H1 (cell line): ENCODE data around the gene ZYG11B. TPM values are rescaled to one million over a fixed set of nuclear protein-coding genes. Genes with fewer than 3 reads are reported as not detected.
"Not testable (repeated sequence)": the region's sequence is repeated elsewhere in the genome, so short reads cannot be mapped to it uniquely, and the experiment has no call there.

ENCODE experiments used
- CTCF ChIA-PET: fragments of 300-600 bp; sonication (Branson Sonifier 250); formaldehyde crosslinking; loops from one replicate; lab custom pipeline; 2021; ENCODE audit not compliant: partially characterized antibody; lab: Charles Lee
- POLR2A ChIA-PET: fragments of 300-600 bp; sonication (Branson Sonifier 250); formaldehyde crosslinking; loops from one replicate; lab custom pipeline; 2021; ENCODE audit warnings: inconsistent platforms; ENCODE audit not compliant: partially characterized antibody; lab: Charles Lee
- DNase-seq, 2 experiments: peaks; one replicate each; pipeline versions ENCODE4 v3.0.0 to v3.0.0-alpha.2; 2010 to 2022; ENCODE audit warnings: low spot score in 2 of 2, low read depth in 1 of 2, mixed read lengths in 1 of 2
- FAIRE-seq: peaks from 2 replicates; lab custom pipeline; 2011; peaks lifted over from hg19 to GRCh38; lab: Jason Lieb, UNC
- H2AFZ ChIP-seq: 2 replicates; pipeline ENCODE4 v1.8.1; 2012; ENCODE audit warnings: low read length, inconsistent platforms
- H2AK5ac ChIP-seq: 2 replicates; pipeline ENCODE4 v1.6.1; 2013; ENCODE audit warnings: low read depth, low read length
- H2BK120ac ChIP-seq: replicated peaks from 2 replicates; pipeline ENCODE3; 2013; ENCODE audit warnings: low read depth, low read length, inconsistent platforms
- H2BK12ac ChIP-seq: 2 replicates; pipeline ENCODE4 v1.6.1; 2013; ENCODE audit warnings: low read depth, low read length
- H2BK15ac ChIP-seq: 2 replicates; pipeline ENCODE4 v1.6.1; 2013; ENCODE audit warnings: low read length
- H2BK20ac ChIP-seq: 2 replicates; pipeline ENCODE4 v1.6.1; 2013; ENCODE audit warnings: low read length
- H2BK5ac ChIP-seq: 2 replicates; pipeline ENCODE4 v1.6.1; 2013; ENCODE audit warnings: low read depth, low read length
- H3K14ac ChIP-seq: 2 replicates; pipeline ENCODE4 v1.6.1; 2013; ENCODE audit warnings: inconsistent platforms; ENCODE audit not compliant: insufficient read length
- H3K18ac ChIP-seq: 2 replicates; pipeline ENCODE4 v1.6.1; 2013; ENCODE audit warnings: low read length; ENCODE audit errors: extremely low read depth
- H3K23ac ChIP-seq: 2 replicates; pipeline ENCODE4 v1.6.1; 2013; ENCODE audit warnings: inconsistent platforms; ENCODE audit not compliant: insufficient read length
- H3K23me2 ChIP-seq: 2 replicates; pipeline ENCODE4 v1.6.1; 2013; ENCODE audit warnings: low read depth, low read length
- H3K27ac ChIP-seq: 2 replicates; pipeline ENCODE4 v1.6.1; 2011; ENCODE audit warnings: low read depth, low read length, inconsistent platforms
- H3K27me3 ChIP-seq, 4 experiments: replicated peaks in 1 of 4; 1 replicate in 1 of 4; 2 replicates in 3 of 4; pipeline versions ENCODE4 v1.6.1 to v1.8.1; 2011 to 2013; ENCODE audit warnings: low read length in 3 of 4, mild to moderate bottlenecking in 3 of 4, inconsistent platforms in 2 of 4, mixed read lengths in 2 of 4, moderate library complexity in 1 of 4; ENCODE audit not compliant: control insufficient read depth in 3 of 4, insufficient read depth in 3 of 4; ENCODE audit errors: extremely low read depth in 1 of 4
- H3K36me3 ChIP-seq, 4 experiments: 2 replicates each; pipeline versions ENCODE4 v1.6.1 to v1.8.1; 2011 to 2013; ENCODE audit warnings: mild to moderate bottlenecking in 4 of 4, low read length in 3 of 4, moderate library complexity in 2 of 4, control low read depth in 1 of 4, inconsistent platforms in 1 of 4; ENCODE audit not compliant: insufficient read depth in 4 of 4, control insufficient read depth in 2 of 4
- H3K4ac ChIP-seq: replicated peaks from 2 replicates; pipeline ENCODE3; 2013; ENCODE audit warnings: low read length, low read depth, mixed read lengths, inconsistent platforms; ENCODE audit not compliant: insufficient read length
- H3K4me1 ChIP-seq, 4 experiments: replicated peaks in 1 of 4; 1 replicate in 1 of 4; 2 replicates in 3 of 4; pipeline versions ENCODE4 v1.6.1 to v1.8.1; 2011 to 2013; ENCODE audit warnings: low read length in 3 of 4, inconsistent platforms in 2 of 4, mixed read lengths in 1 of 4; ENCODE audit not compliant: insufficient read depth in 4 of 4, control insufficient read depth in 3 of 4
- H3K4me2 ChIP-seq, 2 experiments: 2 replicates each; pipeline versions ENCODE4 v1.6.1 to v1.8.1; 2011 to 2013; ENCODE audit warnings: low read depth in 2 of 2, low read length in 2 of 2, control low read depth in 1 of 2, inconsistent platforms in 1 of 2, mild to moderate bottlenecking in 1 of 2; ENCODE audit not compliant: insufficient read depth in 1 of 2
- H3K4me3 ChIP-seq, 4 experiments: fragments of 200-600, 300-600 bp in 1 of 4; sonication (generic), shearing (Covaris generic), sonication (Bioruptor Twin) in 1 of 4; 2 replicates each; pipeline versions ENCODE4 v1.5.1 to v1.8.1; 2011 to 2016; ENCODE audit warnings: low read length in 4 of 4, low read depth in 3 of 4, control low read depth in 2 of 4, inconsistent platforms in 2 of 4, mild to moderate bottlenecking in 2 of 4, mixed read lengths in 1 of 4, moderate library complexity in 1 of 4; ENCODE audit not compliant: insufficient read depth in 2 of 4; ENCODE audit errors: extremely low read depth in 1 of 4
- H3K56ac ChIP-seq: replicated peaks from 2 replicates; pipeline ENCODE3; 2013; ENCODE audit warnings: low read depth, mild to moderate bottlenecking, mixed read lengths, low read length, inconsistent platforms; ENCODE audit not compliant: insufficient read length
- H3K79me1 ChIP-seq: 2 replicates; pipeline ENCODE4 v1.6.1; 2013; ENCODE audit warnings: low read depth, low read length, control low read depth
- H3K79me2 ChIP-seq, 2 experiments: 2 replicates each; pipeline versions ENCODE4 v1.6.1 to v1.8.1; 2012 to 2013; ENCODE audit warnings: low read length in 2 of 2, mild to moderate bottlenecking in 2 of 2, inconsistent platforms in 1 of 2; ENCODE audit not compliant: insufficient read depth in 2 of 2, control insufficient read depth in 1 of 2
- H3K9ac ChIP-seq, 4 experiments: replicated peaks in 1 of 4; 1 replicate in 1 of 4; 2 replicates in 3 of 4; pipeline versions ENCODE4 v1.6.1 to v1.8.1; 2011 to 2013; ENCODE audit warnings: low read depth in 3 of 4, low read length in 3 of 4, control low read depth in 2 of 4, mild to moderate bottlenecking in 2 of 4, moderate library complexity in 2 of 4, inconsistent platforms in 1 of 4; ENCODE audit errors: extremely low read depth in 1 of 4
- H3K9me3 ChIP-seq, 2 experiments: 2 replicates each; pipeline versions ENCODE4 v1.6.1 to v1.8.1; 2012 to 2013; ENCODE audit warnings: mild to moderate bottlenecking in 2 of 2, moderate library complexity in 2 of 2, control low read depth in 1 of 2, inconsistent platforms in 1 of 2, low read depth in 1 of 2, low read length in 1 of 2, mixed read lengths in 1 of 2; ENCODE audit not compliant: insufficient read depth in 2 of 2
- H4K20me1 ChIP-seq, 2 experiments: replicated peaks in 1 of 2; 2 replicates each; pipeline versions ENCODE3 to v1.8.1; 2011 to 2013; ENCODE audit warnings: inconsistent platforms in 2 of 2, low read length in 2 of 2, mild to moderate bottlenecking in 1 of 2; ENCODE audit not compliant: insufficient read depth in 2 of 2, control insufficient read depth in 1 of 2
- H4K5ac ChIP-seq: 2 replicates; pipeline ENCODE4 v1.6.1; 2013; ENCODE audit warnings: low read length, low read depth, mixed read lengths, inconsistent platforms; ENCODE audit not compliant: insufficient read length
- H4K8ac ChIP-seq: 2 replicates; pipeline ENCODE4 v1.8.0; 2013; ENCODE audit warnings: mild to moderate bottlenecking, moderate library complexity, low read length, inconsistent platforms; ENCODE audit not compliant: insufficient read depth; ENCODE audit errors: extremely low read depth
- H4K91ac ChIP-seq: replicated peaks from 2 replicates; pipeline ENCODE3; 2013; ENCODE audit warnings: low read length, mixed read lengths, inconsistent platforms; ENCODE audit not compliant: insufficient read length
- WGBS, 2 experiments: shearing (Covaris generic) in 1 of 2; methylation state at CpG; one replicate each; pipeline versions ENCODE4 v1.1.6 to v1.1.7; 2013 to 2015; ENCODE audit warnings: low lambda C conversion rate in 2 of 2, mixed read lengths in 2 of 2, inconsistent platforms in 1 of 2, low coverage in 1 of 2, missing lambda C conversion rate in 1 of 2; ENCODE audit not compliant: insufficient replicate concordance in 2 of 2, insufficient coverage in 1 of 2, insufficient read length in 1 of 2; ENCODE audit errors: extremely low coverage in 1 of 2, missing lambda C conversion rate in 1 of 2; 5-methylcytosine and 5-hydroxymethylcytosine counted together
- polyA plus RNA-seq, 7 experiments: library from polyadenylated mRNA; depleted of rRNA in 3 of 7; stranded (reverse) in 5 of 7; unstranded in 2 of 7; fragments of >200 nt in 5 of 7; fragments of 200-250 nt in 2 of 7; gene quantifications; 1 replicate in 5 of 7; 2 replicates in 1 of 7; 4 replicates in 1 of 7; pipeline versions ENCODE4 v1.2.1 to v1.2.3, GENCODE V29; 2011 to 2013; ENCODE audit warnings: missing spikeins in 2 of 7, mixed read lengths in 2 of 7
- total RNA-seq: library from RNA; stranded (reverse); fragmentation: NEBNext Ultra II Directional; extraction: Animal tissue kit (Norgen Biotek cat#: 25700); gene quantifications from 2 replicates; pipeline ENCODE4 v1.2.1, GENCODE V29; 2021

ZYG11B gene
- total and polyA plus RNA-seq, 2 of the 8 experiments (the other 6 are each of a cell fraction or from before 2014, with no cell fraction given): 4.4 to 20.9 TPM

GRCh38 chr1:52790429-52790828 is 64.2 kb downstream of the ZYG11B start:
- CTCF ChIA-PET: interaction anchor here (1.6 kb wide), 1 partner anchor 10 kb away, joined by 3 read pairs; no protein-coding TSS in a partner anchor
- H3K4me3 ChIP-seq, H3K23ac ChIP-seq, H2BK20ac ChIP-seq, H3K23me2 ChIP-seq, DNase-seq, H4K20me1 ChIP-seq, H3K79me1 ChIP-seq, H3K4me1 ChIP-seq, H3K18ac ChIP-seq, H2BK5ac ChIP-seq, H3K9ac ChIP-seq, H3K56ac ChIP-seq, H2BK120ac ChIP-seq, H2AK5ac ChIP-seq, FAIRE-seq, H2AFZ ChIP-seq, H3K27ac ChIP-seq, H4K91ac ChIP-seq, H3K9me3 ChIP-seq, H4K8ac ChIP-seq, POLR2A ChIA-PET, H4K5ac ChIP-seq, H3K79me2 ChIP-seq, H2BK15ac ChIP-seq, H3K27me3 ChIP-seq, H3K4ac ChIP-seq, H2BK12ac ChIP-seq, H3K4me2 ChIP-seq, H3K14ac ChIP-seq: not testable (repeated sequence)
- WGBS, 2 experiments: 94% methylated on average over 12 of the region's 12 CpGs; no CpG with 5 or more reads in 1 of the 2 experiments
- H3K36me3 ChIP-seq: peaks cover 0 to 12% (median under 1%) of the 10 kb centered on the region in 4 experiments; a peak in 4 of 8 replicates
